ENCODE data around the gene TM2D3.
"Not testable (repeated sequence)": the region's sequence is repeated elsewhere in the genome, so short reads cannot be mapped to it uniquely, and the experiment has no call there.

Gene TM2D3

GRCh38 chr15:101675796-101676582, 23.8 kb upstream of the TM2D3 start:
- Mint-ChIP-seq H3K9me3 (no peaks in the 10 kb centered on the region), H3K4me1 (peaks cover 6% of the 10 kb centered on the region), H3K27me3 (no peaks in the 10 kb centered on the region), H3K27ac (ENCODE audit: low read depth) (peak overlapping the region; percentile 66), H3K4me3 (no peak overlapping the region), H3K36me3 (ENCODE audit: insufficient read depth) (peaks cover 39% of the 10 kb centered on the region)
- DNase-seq (ENCODE audit: low spot score in 2 of 2) (no peak), ATAC-seq (replicated peaks; ENCODE audit: extremely low read depth, poor library complexity, severe bottlenecking) (no peak)

GRCh38 chr15:101675015-101675414, 22.8 kb upstream of the TM2D3 start:
- peaks cover 41% of the 10 kb centered on the region for H3K36me3 Mint-ChIP-seq (ENCODE audit: insufficient read depth)

GRCh38 chr15:101672298-101672697, 20.1 kb upstream of the TM2D3 start:
- H3K27ac Mint-ChIP-seq (ENCODE audit: low read depth), result no peak overlapping the region

More at GRCh38 chr15:101675015-101675414, 22.8 kb upstream of the TM2D3 start:
- H3K27ac Mint-ChIP-seq (ENCODE audit: low read depth), result no peak overlapping the region
- H3K4me3 Mint-ChIP-seq, result no peak overlapping the region
- H3K9me3 Mint-ChIP-seq, result no peaks in the 10 kb centered on the region
- H3K27me3 Mint-ChIP-seq, result no peaks in the 10 kb centered on the region
- no peak for DNase-seq (ENCODE audit: low spot score in 2 of 2)
- no peak for ATAC-seq (replicated peaks; ENCODE audit: extremely low read depth, poor library complexity, severe bottlenecking)
- H3K4me1 Mint-ChIP-seq, result peaks cover 6% of the 10 kb centered on the region

GRCh38 chr15:101669744-101670143, 17.6 kb upstream of the TM2D3 start:
- H3K4me1 Mint-ChIP-seq, result no peaks in the 10 kb centered on the region
- no peaks in the 10 kb centered on the region for H3K27me3 Mint-ChIP-seq
- no peaks in the 10 kb centered on the region for H3K9me3 Mint-ChIP-seq
- H3K27ac Mint-ChIP-seq (ENCODE audit: low read depth), result no peak overlapping the region
- DNase-seq (ENCODE audit: low spot score in 2 of 2), result no peak
- no peak overlapping the region for H3K4me3 Mint-ChIP-seq
- peaks cover 34% of the 10 kb centered on the region for H3K36me3 Mint-ChIP-seq (ENCODE audit: insufficient read depth)
- no peak for ATAC-seq (replicated peaks; ENCODE audit: extremely low read depth, poor library complexity, severe bottlenecking)

More at GRCh38 chr15:101672298-101672697, 20.1 kb upstream of the TM2D3 start:
- no peak for DNase-seq (ENCODE audit: low spot score in 2 of 2)
- Mint-ChIP-seq H3K9me3 (no peaks in the 10 kb centered on the region), H3K36me3 (ENCODE audit: insufficient read depth) (peaks cover 38% of the 10 kb centered on the region), H3K4me1 (peaks cover 6% of the 10 kb centered on the region), H3K27me3 (no peaks in the 10 kb centered on the region), H3K4me3 (no peak overlapping the region)
- no peak for ATAC-seq (replicated peaks; ENCODE audit: extremely low read depth, poor library complexity, severe bottlenecking)

- H3K27me3 Mint-ChIP-seq, result no peaks in the 10 kb centered on the region
Observed at GRCh38 chr15:101667881-101668280, 15.7 kb upstream of the TM2D3 start.

GRCh38 chr15:101664303-101664913, 12.2 kb upstream of the TM2D3 start:
- DNase-seq (ENCODE audit: low spot score in 2 of 2) (no peak), ATAC-seq (replicated peaks; ENCODE audit: extremely low read depth, poor library complexity, severe bottlenecking) (no peak)
- Mint-ChIP-seq H3K9me3 (no peaks in the 10 kb centered on the region), H3K27me3 (no peaks in the 10 kb centered on the region), H3K27ac (ENCODE audit: low read depth) (no peak overlapping the region), H3K4me3 (no peak overlapping the region), H3K36me3 (ENCODE audit: insufficient read depth) (peaks cover 18% of the 10 kb centered on the region), H3K4me1 (no peaks in the 10 kb centered on the region)

More at GRCh38 chr15:101667881-101668280, 15.7 kb upstream of the TM2D3 start:
- ATAC-seq (replicated peaks; ENCODE audit: extremely low read depth, poor library complexity, severe bottlenecking), result no peak
- Mint-ChIP-seq H3K9me3 (no peaks in the 10 kb centered on the region), H3K4me3 (no peak overlapping the region), H3K36me3 (ENCODE audit: insufficient read depth) (peaks cover 23% of the 10 kb centered on the region), H3K27ac (ENCODE audit: low read depth) (no peak overlapping the region), H3K4me1 (no peaks in the 10 kb centered on the region)
- DNase-seq (ENCODE audit: low spot score in 2 of 2), result no peak

- Mint-ChIP-seq H3K27me3 (no peaks in the 10 kb centered on the region), H3K4me1 (no peaks in the 10 kb centered on the region), H3K36me3 (ENCODE audit: insufficient read depth) (peaks cover 16% of the 10 kb centered on the region), H3K4me3 (no peak overlapping the region), H3K27ac (ENCODE audit: low read depth) (no peak overlapping the region), H3K9me3 (no peaks in the 10 kb centered on the region)
- ATAC-seq (replicated peaks; ENCODE audit: extremely low read depth, poor library complexity, severe bottlenecking) (no peak), DNase-seq (ENCODE audit: low spot score in 2 of 2) (no peak)
Observed at GRCh38 chr15:101662203-101662602, 10.0 kb upstream of the TM2D3 start.

- Mint-ChIP-seq H3K27ac (ENCODE audit: low read depth) (no peak overlapping the region), H3K4me1 (no peaks in the 10 kb centered on the region), H3K36me3 (ENCODE audit: insufficient read depth) (peaks cover 16% of the 10 kb centered on the region), H3K27me3 (no peaks in the 10 kb centered on the region), H3K9me3 (no peaks in the 10 kb centered on the region), H3K4me3 (no peak overlapping the region)
- DNase-seq (ENCODE audit: low spot score in 2 of 2), result no peak
- no peak for ATAC-seq (replicated peaks; ENCODE audit: extremely low read depth, poor library complexity, severe bottlenecking)
Observed at GRCh38 chr15:101660005-101660404, 7.8 kb upstream of the TM2D3 start.

- Mint-ChIP-seq H3K4me3 (no peak overlapping the region), H3K27me3 (no peaks in the 10 kb centered on the region), H3K27ac (ENCODE audit: low read depth) (no peak overlapping the region), H3K36me3 (ENCODE audit: insufficient read depth) (peaks cover 13% of the 10 kb centered on the region), H3K4me1 (no peaks in the 10 kb centered on the region), H3K9me3 (no peaks in the 10 kb centered on the region)
- no peak for DNase-seq (ENCODE audit: low spot score in 2 of 2)
- no peak for ATAC-seq (replicated peaks; ENCODE audit: extremely low read depth, poor library complexity, severe bottlenecking)
Observed at GRCh38 chr15:101657968-101658784, 6.0 kb upstream of the TM2D3 start.

- Mint-ChIP-seq H3K9me3 (no peaks in the 10 kb centered on the region), H3K27ac (ENCODE audit: low read depth) (no peak overlapping the region), H3K36me3 (ENCODE audit: insufficient read depth) (peaks cover 15% of the 10 kb centered on the region), H3K4me1 (no peaks in the 10 kb centered on the region), H3K27me3 (no peaks in the 10 kb centered on the region), H3K4me3 (no peak overlapping the region)
- ATAC-seq (replicated peaks; ENCODE audit: extremely low read depth, poor library complexity, severe bottlenecking), result no peak
- DNase-seq (ENCODE audit: low spot score in 2 of 2), result no peak
Observed at GRCh38 chr15:101657171-101657570, 5.0 kb upstream of the TM2D3 start.

- Mint-ChIP-seq H3K36me3 (ENCODE audit: insufficient read depth) (peaks cover 23% of the 10 kb centered on the region), H3K4me3 (peak overlapping the region; percentile 27), H3K4me1 (peaks cover 14% of the 10 kb centered on the region)
- not testable (repeated sequence) for H3K27me3 Mint-ChIP-seq; H3K27ac Mint-ChIP-seq (ENCODE audit: low read depth); H3K9me3 Mint-ChIP-seq; ATAC-seq (replicated peaks; ENCODE audit: extremely low read depth, poor library complexity, severe bottlenecking); DNase-seq (ENCODE audit: low spot score in 2 of 2)
Observed at GRCh38 chr15:101654624-101655337, 2.6 kb upstream of the TM2D3 start.

GRCh38 chr15:101654171-101654570, 2.0 kb upstream of the TM2D3 start:
- peaks cover 20% of the 10 kb centered on the region for H3K4me1 Mint-ChIP-seq
- H3K27me3 Mint-ChIP-seq, result no peaks in the 10 kb centered on the region
- peaks cover 24% of the 10 kb centered on the region for H3K36me3 Mint-ChIP-seq (ENCODE audit: insufficient read depth)
- no peaks in the 10 kb centered on the region for H3K9me3 Mint-ChIP-seq
- DNase-seq (ENCODE audit: low spot score in 2 of 2), result no peak
- H3K4me3 Mint-ChIP-seq, result peak overlapping the region; percentile 27
- no peak for ATAC-seq (replicated peaks; ENCODE audit: extremely low read depth, poor library complexity, severe bottlenecking)
- H3K27ac Mint-ChIP-seq (ENCODE audit: low read depth), result no peak overlapping the region

All from central memory CD8-positive, alpha-beta T cell (primary cell).